GM18868 (cell line): ENCODE results near the gene PTBP3.
"Not testable (repeated sequence)": the region's sequence is repeated elsewhere in the genome, so short reads cannot be mapped to it uniquely, and the experiment has no call there.

Source experiments
- ATAC-seq: cut with Tn5 transposase; IDR thresholded peaks from one replicate; pipeline ENCODE4 v1.9.1; 2021; ENCODE audit warnings: mild to moderate bottlenecking, moderate library complexity; ENCODE audit not compliant: unreplicated experiment

Gene PTBP3

DNA sequence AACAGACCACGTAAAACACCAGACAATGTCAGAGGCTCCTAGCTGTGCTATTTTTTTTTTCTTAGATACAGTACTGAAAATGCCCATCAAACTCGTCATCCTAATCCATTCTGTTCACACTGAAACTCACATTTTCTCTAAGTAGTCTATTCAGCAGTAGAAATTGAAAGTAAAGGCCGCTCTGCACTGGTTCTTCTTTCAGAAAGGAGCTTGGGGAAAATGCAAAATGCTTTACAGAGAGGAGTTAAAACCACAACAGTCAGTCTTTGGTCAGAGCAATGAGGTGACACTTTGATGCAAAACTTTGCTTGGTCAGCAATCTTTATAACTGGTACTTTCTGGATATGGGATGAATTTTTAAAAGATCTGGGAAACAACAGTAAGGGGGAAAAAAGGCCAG lies 114.5 kb downstream of the PTBP3 start:
- peak; percentile 92 for ATAC-seq

- no peak for ATAC-seq
These were observed 120.5 kb downstream of the PTBP3 start for GRCh38 chr9:112212926-112213325.

- ATAC-seq, result no peak
These were observed 126.0 kb downstream of the PTBP3 start for GRCh38 chr9:112207451-112207850.

- ATAC-seq, result no peak
These were observed 129.9 kb downstream of the PTBP3 start for GRCh38 chr9:112203536-112203935.

DNA sequence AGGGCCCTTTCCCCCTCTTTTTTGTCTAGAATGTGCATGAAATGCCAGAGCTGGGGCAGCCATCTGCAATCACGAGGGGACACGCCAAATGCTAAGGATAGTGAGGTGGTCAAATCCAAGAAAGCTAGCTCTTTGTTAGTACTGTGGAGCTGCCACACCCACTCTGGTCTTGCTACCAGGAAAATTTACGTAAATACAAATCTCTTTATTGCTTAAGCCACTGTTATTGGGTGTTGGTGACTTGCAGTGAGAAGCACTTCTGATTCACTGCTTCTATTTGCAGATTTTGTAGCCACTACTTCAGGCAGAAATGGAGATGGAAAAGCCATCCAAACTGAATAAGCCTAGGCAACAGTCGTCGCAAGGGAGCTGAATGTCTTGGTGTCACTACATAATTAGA lies 132.7 kb downstream of the PTBP3 start:
- ATAC-seq, result no peak

GRCh38 chr9:112198646-112199045 lies 134.8 kb downstream of the PTBP3 start:
- ATAC-seq, result no peak

- ATAC-seq, result no peak
These were observed 138.4 kb downstream of the PTBP3 start for GRCh38 chr9:112194969-112195431.

GRCh38 chr9:112193572-112194288 lies 139.7 kb downstream of the PTBP3 start:
- no peak for ATAC-seq

GRCh38 chr9:112190320-112190719 lies 143.1 kb downstream of the PTBP3 start:
- not testable (repeated sequence) for ATAC-seq

GRCh38 chr9:112188884-112189283 lies 144.5 kb downstream of the PTBP3 start:
- ATAC-seq, result no peak

DNA sequence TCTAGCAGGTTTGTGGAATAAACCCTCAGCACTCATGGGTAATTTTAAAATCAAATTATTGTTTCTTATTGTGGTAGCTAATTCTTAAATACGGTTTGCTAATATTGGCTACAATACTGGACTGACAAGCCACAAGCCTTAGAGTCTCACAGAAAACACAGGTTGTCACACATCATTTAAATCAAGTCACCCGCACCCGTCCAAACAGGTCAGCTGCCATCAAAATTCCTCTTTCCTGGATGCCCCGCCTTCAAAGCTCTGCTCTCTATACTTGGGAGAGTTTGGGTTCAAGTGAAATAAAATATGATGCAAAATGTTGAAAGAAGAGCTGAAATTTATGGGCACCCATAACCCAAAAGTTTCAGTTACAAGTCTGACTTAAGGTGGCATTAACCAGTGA lies 146.0 kb downstream of the PTBP3 start:
- ATAC-seq, result no peak

DNA sequence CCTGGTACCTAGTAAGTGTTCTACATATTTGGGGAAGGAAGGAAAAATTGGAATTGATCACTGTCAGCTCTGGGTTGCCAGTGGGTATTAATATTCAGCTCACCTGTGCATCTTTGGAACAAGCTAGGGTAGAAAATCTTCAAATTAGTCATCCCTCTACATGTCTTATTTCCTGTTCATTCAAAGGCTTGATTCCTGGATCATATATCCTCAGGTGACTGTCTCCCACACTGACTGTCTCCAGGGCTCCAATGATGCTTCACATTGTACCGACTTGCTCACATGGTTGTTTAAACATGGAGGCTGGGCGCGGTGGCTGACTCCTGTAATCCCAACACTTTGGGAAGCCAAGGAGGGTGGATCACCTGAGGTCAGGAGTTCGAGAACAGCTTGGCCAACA lies 146.7 kb downstream of the PTBP3 start:
- ATAC-seq, result no peak

DNA sequence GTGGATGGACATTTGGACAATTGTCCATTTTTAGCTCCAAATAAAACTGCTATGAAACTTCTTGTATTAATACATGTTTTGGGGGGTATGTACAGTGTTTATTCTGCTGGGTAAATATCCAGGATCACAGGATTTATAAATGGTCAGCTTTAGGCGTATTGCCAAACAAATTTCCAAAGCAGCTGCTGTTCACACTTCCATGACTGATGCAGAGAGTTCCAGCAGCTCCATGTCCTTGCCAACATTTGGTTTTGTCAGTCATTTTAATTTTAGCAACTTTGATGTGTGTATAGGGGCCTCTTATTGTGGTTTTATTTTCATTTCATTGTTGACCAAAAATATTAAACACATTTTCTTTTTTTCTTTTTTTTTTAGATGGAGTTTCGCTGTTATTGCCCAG lies 148.5 kb downstream of the PTBP3 start:
- no peak for ATAC-seq

GRCh38 chr9:112184221-112184620 lies 149.2 kb downstream of the PTBP3 start:
- no peak for ATAC-seq

GRCh38 chr9:112180387-112180881 lies 153.0 kb downstream of the PTBP3 start:
- peak; percentile 53 for ATAC-seq

DNA sequence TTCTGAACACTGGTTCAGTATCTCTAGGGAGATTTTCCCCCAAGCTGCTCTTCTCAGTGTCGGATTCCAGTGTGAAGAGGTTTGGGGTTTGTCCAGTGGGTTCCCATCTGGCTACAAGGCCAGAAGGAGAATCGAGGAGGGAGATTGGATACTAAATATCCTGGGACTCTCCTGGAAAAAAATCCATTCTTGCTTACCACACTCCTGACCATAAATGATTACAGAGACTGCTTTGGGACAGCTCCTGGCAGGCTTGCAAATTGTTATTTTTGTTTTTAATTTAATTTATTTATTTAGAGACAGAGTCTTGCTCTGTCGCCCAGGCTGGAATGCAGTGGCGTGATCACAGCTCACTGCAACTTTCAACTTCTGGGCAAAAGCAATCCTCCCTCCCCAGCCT lies 153.6 kb downstream of the PTBP3 start:
- ATAC-seq, result no peak

GRCh38 chr9:112176524-112176923 lies 156.9 kb downstream of the PTBP3 start:
- no peak for ATAC-seq

- ATAC-seq, result no peak
These were observed 157.6 kb downstream of the PTBP3 start for GRCh38 chr9:112175796-112176315.

GRCh38 chr9:112174965-112175795 lies 158.2 kb downstream of the PTBP3 start, which contains the start of gene SUSD1:
SUSD1 (minus strand) TSS chr9:112175297; CDS start chr9:112175235, 62 bp downstream.
- peak; percentile 51 for ATAC-seq

DNA sequence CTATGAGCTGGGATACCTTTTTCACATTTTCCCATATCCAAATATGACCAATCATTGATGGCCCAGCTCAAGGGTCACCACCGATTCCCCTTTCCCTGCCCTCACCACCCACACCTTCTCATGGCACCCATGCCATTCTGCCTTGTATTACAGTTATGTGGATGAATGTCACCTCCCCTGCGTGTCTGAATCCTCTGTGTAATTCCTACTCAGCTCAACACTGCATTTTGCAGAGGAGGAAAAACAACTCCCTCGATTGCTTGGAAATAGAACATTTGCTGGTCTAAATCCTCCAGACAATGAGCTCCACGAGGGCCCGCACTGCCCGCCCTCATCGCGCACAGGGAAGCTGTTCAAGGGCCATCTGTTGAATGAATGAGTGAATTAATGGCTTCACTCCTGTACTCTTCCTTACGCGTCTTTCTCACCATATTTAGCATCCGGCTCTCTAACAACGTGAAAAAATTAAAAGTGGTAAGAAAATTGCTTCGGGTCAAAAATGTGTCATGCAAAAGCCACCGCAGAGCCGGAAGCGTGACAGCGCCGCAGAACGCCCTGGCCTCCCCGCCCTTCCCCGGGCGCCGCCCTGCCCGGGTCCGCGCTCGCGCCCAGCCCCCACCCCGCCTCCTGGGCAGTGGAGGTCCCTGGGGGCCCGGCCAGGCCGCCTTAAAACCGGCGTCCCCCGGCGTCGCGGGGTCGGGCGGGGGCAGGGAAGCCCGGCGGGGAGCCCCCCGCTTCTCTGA lies 159.0 kb downstream of the PTBP3 start:
- peak; percentile 91 for ATAC-seq
